LNCAP (cell line): Measurements from ENCODE around the gene HTR2A.

ENCODE experiments used
- TF ChIP-seq, protein P1 (sequence below): fragments of 450-650 bp; IDR thresholded peaks from 2 replicates; pipeline ENCODE4 v1.5.1; 2017; ENCODE audit warnings: mild to moderate bottlenecking

The HTR2A gene

DNA sequence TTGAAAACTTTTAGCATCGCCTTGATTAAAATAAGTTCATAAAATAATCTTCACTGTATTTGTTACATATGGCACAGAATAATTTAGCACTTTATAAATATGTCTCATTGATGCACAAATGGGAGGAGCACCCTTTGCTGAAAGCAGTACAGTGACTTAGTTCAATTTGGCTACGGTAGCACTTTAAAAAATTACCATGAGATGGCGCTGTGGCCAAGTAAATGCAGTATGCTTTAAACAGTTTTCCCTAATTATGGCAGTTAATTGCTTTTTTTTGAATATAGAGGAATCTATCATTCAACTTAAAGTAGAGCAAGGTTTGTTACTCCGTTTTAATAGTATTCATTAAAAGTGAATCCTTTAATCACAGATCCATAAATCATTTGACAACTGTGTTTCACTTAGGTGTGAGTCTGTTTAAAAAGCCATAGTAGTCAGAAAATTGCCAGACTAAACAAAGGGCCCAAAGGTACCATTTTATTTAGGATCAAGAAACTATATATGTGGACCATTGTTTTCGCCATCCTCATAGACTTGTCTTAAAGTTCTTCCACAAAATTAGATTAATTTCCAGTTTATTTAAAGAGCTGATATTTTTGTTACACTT is 65.2 kb downstream of the HTR2A start:
- TF ChIP-seq, protein P1, sequence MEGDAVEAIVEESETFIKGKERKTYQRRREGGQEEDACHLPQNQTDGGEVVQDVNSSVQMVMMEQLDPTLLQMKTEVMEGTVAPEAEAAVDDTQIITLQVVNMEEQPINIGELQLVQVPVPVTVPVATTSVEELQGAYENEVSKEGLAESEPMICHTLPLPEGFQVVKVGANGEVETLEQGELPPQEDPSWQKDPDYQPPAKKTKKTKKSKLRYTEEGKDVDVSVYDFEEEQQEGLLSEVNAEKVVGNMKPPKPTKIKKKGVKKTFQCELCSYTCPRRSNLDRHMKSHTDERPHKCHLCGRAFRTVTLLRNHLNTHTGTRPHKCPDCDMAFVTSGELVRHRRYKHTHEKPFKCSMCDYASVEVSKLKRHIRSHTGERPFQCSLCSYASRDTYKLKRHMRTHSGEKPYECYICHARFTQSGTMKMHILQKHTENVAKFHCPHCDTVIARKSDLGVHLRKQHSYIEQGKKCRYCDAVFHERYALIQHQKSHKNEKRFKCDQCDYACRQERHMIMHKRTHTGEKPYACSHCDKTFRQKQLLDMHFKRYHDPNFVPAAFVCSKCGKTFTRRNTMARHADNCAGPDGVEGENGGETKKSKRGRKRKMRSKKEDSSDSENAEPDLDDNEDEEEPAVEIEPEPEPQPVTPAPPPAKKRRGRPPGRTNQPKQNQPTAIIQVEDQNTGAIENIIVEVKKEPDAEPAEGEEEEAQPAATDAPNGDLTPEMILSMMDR: peak; percentile 68

DNA sequence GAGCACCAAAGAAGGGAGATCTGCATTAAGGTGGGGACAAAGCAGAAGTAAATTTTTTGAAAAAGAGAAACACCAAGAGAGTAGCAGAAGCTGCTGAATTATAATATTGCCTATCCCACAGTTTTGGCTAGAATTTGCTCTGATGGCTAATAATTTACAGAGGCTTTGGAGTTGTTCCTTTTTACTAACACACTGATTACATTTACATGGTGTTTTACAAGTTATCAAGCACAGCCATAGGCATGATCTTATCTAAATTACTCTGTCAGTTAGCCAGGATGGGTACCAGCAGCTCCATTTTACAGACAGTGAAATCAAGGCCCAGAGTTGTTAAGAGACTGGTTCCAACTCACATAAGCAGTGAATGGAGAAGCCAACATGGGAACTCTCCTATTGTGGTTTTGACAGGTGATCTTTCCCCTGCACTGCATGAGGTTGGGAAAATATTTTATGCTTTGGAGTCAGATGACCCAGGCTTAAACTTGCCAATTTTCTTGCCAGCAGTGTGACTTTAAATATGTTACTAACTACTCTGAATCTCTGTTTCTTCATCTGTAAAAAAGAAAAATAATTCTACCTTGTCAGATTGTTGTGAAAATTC is 66.3 kb downstream of the HTR2A start:
- TF ChIP-seq, protein P1: no peak

DNA sequence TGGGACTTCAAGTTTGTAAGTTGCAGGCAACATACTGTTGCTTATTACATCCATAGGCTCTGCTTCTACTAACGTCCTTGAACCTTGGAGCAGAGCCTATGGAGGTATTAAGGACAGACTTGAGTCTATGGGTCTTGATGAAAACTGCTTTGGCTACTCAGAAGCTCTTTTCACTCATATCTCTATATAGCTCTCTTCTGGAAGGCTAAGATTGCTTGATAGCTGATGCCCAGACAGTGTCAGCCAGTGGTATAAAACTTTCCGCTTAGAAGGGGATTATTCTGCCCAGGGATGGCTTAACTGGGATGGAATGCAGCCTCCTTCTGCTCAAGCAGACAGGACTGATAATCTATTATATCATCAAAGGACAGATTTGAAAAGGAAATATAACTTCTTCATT is 74.3 kb downstream of the HTR2A start:
- TF ChIP-seq, protein P1: no peak

DNA sequence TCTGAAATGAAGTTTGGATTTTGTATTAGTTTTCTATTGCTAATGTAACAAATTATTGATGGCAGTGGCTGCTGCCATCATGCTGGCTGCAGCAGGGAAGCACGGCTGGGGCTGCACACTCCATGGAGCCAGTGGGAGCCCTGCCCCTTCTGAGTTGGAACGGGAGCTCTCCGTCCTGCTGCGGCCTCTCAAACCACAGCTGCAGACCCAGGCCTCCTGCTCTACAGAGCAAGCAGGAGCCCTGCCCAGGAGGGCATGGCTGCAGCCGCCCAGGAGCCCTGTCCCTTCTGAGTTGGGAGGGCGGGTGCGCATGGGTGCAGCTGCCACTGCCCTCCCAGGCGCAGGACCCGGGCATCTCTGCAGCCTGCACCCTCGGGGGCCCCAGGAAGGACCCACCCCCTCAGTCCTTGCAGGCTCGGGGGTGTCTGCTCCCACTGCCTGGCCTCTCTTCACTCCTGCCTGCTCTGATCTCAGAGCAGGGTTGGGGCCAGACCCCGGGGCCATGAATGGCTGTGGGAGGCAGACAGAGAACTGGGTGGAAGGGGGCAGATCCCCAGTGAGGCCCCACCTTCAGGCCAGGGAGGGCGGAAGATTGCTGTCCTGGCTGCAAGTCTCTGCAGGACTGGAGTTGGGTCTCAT is 78.9 kb downstream of the HTR2A start:
- TF ChIP-seq, protein P1: no peak

DNA sequence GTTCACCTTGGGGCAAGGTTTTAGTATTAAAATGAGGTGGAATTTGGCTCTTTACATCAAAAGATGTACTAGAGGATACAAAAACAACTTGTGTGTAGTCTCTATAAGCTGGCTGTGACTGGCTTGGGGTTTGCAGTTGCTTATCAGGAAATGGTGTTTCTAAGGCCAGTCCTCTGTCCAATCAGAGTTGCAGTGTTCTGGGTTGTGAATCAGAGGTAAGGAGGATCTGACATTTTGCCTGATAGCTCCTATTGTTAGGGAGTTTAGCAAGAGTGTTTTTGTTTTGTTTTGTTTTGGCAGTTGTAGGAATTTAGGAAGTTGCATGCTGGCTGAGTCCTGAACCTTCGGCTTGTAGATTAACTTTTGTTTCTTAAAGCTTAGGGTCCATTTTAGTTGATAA is 79.8 kb downstream of the HTR2A start:
- TF ChIP-seq, protein P1: no peak

DNA sequence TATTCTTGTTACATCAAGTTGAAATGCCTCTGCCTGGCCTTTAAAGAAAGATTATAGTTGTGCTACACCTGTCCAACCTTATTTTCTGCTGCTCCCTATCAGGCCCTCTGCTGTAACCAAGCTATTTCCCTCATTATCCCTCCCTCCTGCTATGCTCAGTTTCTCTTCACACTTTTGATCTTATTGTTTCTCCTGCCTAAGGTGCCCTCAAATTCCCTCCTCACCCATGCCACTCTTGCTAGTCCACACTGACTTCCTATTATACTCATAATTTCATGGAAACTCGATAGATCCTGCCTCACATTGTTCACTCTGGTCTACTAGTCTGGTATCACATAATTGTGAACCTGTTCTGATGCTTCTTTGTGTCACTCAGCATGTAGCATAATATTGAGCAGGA is 80.5 kb downstream of the HTR2A start:
- TF ChIP-seq, protein P1: no peak

DNA sequence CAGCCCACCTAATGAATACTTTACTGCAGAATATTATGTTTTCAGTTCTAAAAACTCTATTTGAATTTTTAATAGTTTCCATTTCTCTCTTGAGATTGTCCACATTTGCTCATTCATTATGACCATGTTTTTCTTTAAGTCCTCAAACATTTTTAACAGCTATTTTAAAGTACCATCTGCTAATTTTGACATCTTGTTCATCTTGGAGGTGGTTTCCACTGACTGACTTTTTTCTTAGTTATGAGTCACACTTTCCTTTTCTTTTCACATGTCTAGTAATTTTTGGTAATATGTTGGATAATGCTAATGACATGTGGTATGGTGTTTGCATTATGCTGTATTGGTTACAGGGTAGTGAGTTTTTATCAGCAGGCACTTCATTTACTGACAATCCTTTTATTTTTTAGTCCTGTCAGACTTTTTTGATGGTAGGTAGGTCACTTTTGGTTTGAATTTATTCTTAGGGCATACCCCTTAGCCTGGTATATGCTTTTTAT is 84.5 kb downstream of the HTR2A start:
- TF ChIP-seq, protein P1: no peak
